GM12878 (cell line): ENCODE measurements around the gene TBXAS1. TPM values are rescaled to one million over a fixed set of nuclear protein-coding genes. Genes with fewer than 3 reads are reported as not detected.

ENCODE experiments used
- ATAC-seq: fragments of 200-7000 bp; cut with Tn5 transposase; 3 replicates; pipeline ENCODE4 v1.9.1; 2020; ENCODE audit warnings: mild to moderate bottlenecking, moderate library complexity
- BruUV-seq: library from RNA; stranded (reverse); fragments of 400-500 nt; replicated peaks from 2 replicates; lab custom pipeline; 2021; lab: Mats Ljungman, UMichigan
- CTCF ChIA-PET: fragments of 300-600 bp; sonication (Branson Sonifier 250); formaldehyde crosslinking; extraction: SDS; loops from one replicate; lab custom pipeline; 2021; ENCODE audit warnings: inconsistent platforms; lab: Yijun Ruan, JAX
- POLR2A ChIA-PET: fragments of 350-600 bp; formaldehyde crosslinking; extraction: SDS; loops from one replicate; lab custom pipeline; 2021; ENCODE audit warnings: inconsistent platforms; lab: Charles Lee
- RAD21 ChIA-PET: fragments of 300-600 bp; sonication (Branson Sonifier 250); formaldehyde crosslinking; loops from one replicate; lab custom pipeline; 2023; ENCODE audit warnings: antibody characterized with exemption; ENCODE audit not compliant: unreplicated experiment; lab: Charles Lee
- SMC1A ChIA-PET: fragments of 300-600 bp; sonication (Branson Sonifier 250); formaldehyde crosslinking; loops from one replicate; lab custom pipeline; 2023; ENCODE audit not compliant: unreplicated experiment, uncharacterized antibody; lab: Charles Lee
- DNase-seq: peaks from one replicate; pipeline ENCODE4 v3.0.0-alpha.2; 2011; ENCODE audit warnings: low read depth, low spot score
- FAIRE-seq: peaks from 3 replicates; lab custom pipeline; 2011; peaks lifted over from hg19 to GRCh38; lab: Jason Lieb, UNC
- H2AFZ ChIP-seq: 2 replicates; pipeline ENCODE4 v1.6.0; 2011; ENCODE audit warnings: low read depth, low read length, control low read depth; ENCODE audit not compliant: control insufficient read depth
- H3K27ac ChIP-seq: 2 replicates; pipeline ENCODE4 v1.5.1; 2011; ENCODE audit warnings: control low read depth; ENCODE audit not compliant: control insufficient read depth, insufficient read depth
- H3K27me3 ChIP-seq, 2 experiments: replicated peaks in 1 of 2; 2 replicates each; pipeline versions ENCODE4 v1.6.0 to v1.6.1; 2011; ENCODE audit warnings: low read length in 1 of 2; ENCODE audit not compliant: control insufficient read depth in 2 of 2, insufficient read depth in 2 of 2
- H3K36me3 ChIP-seq, 2 experiments: 2 replicates each; pipeline ENCODE4 v1.5.1; 2011; ENCODE audit warnings: low read length in 1 of 2; ENCODE audit not compliant: control insufficient read depth in 2 of 2, insufficient read depth in 2 of 2
- H3K4me1 ChIP-seq: 2 replicates; pipeline ENCODE4 v1.6.1; 2011; ENCODE audit warnings: mild to moderate bottlenecking, low read length, moderate library complexity, mixed read lengths; ENCODE audit not compliant: control insufficient read depth, insufficient read depth
- H3K4me2 ChIP-seq: 2 replicates; pipeline ENCODE4 v1.6.0; 2011; ENCODE audit warnings: control low read depth; ENCODE audit not compliant: control insufficient read depth, insufficient read depth
- H3K4me3 ChIP-seq: fragments of 200-600 bp; sonication (generic); 2 replicates; pipeline ENCODE4 v1.5.1; 2016
- H3K79me2 ChIP-seq: 2 replicates; pipeline ENCODE4 v1.6.0; 2011; ENCODE audit warnings: low read length; ENCODE audit not compliant: control insufficient read depth, insufficient read depth
- H3K9ac ChIP-seq: 2 replicates; pipeline ENCODE4 v1.8.0; 2011; ENCODE audit warnings: low read length, control low read depth, mixed read lengths; ENCODE audit not compliant: control insufficient read depth, insufficient read depth
- H3K9me3 ChIP-seq: replicated peaks from 3 replicates; pipeline ENCODE4 v1.5.1; 2011; ENCODE audit warnings: mild to moderate bottlenecking, low read length; ENCODE audit not compliant: control insufficient read depth, insufficient read depth
- H4K20me1 ChIP-seq: 2 replicates; pipeline ENCODE4 v1.6.0; 2011; ENCODE audit not compliant: control insufficient read depth, insufficient read depth
- CREM ChIP-seq: IDR thresholded peaks from 2 replicates; pipeline ENCODE4 v1.6.1; 2014; ENCODE audit warnings: antibody characterized with exemption, low read depth
- DPF2 ChIP-seq: fragments of 450-650 bp; IDR thresholded peaks from 2 replicates; pipeline ENCODE4 v1.6.1; 2017; ENCODE audit warnings: mild to moderate bottlenecking
- FOXK2 ChIP-seq: fragments of 450-650 bp; IDR thresholded peaks from 2 replicates; pipeline ENCODE4 v1.6.1; 2017; ENCODE audit warnings: mild to moderate bottlenecking, moderate library complexity
- KLF5 ChIP-seq: fragments of 450-650 bp; IDR thresholded peaks from 2 replicates; pipeline ENCODE4 v1.6.1; 2014; ENCODE audit warnings: mild to moderate bottlenecking; ENCODE audit not compliant: partially characterized antibody
- MTA2 ChIP-seq: fragments of 450-650 bp; IDR thresholded peaks from 2 replicates; pipeline ENCODE4 v1.6.1; 2016; ENCODE audit warnings: low read depth, mild to moderate bottlenecking, moderate library complexity
- NFXL1 ChIP-seq: fragments of 450-650 bp; IDR thresholded peaks from 2 replicates; pipeline ENCODE4 v1.6.1; 2017; ENCODE audit warnings: antibody characterized with exemption, mild to moderate bottlenecking, borderline replicate concordance
- NKRF ChIP-seq: fragments of 450-650 bp; conservative IDR thresholded peaks from 2 replicates; pipeline ENCODE4 v1.6.1; 2017; ENCODE audit warnings: mild to moderate bottlenecking, moderate library complexity
- POLR2AphosphoS5 ChIP-seq: IDR thresholded peaks from 2 replicates; pipeline ENCODE4 v1.6.1; 2011; ENCODE audit warnings: mild to moderate bottlenecking, low read length, inconsistent platforms
- POU2F2 ChIP-seq: IDR thresholded peaks from 3 replicates; pipeline ENCODE4 v1.6.1; 2011; ENCODE audit warnings: low read depth, mild to moderate bottlenecking, low read length, borderline replicate concordance
- RUNX3 ChIP-seq: IDR thresholded peaks from 2 replicates; pipeline ENCODE4 v1.6.1; 2012; ENCODE audit warnings: low read length, inconsistent platforms
- SIX5 ChIP-seq: IDR thresholded peaks from 2 replicates; pipeline ENCODE4 v1.6.1; 2011; ENCODE audit warnings: mild to moderate bottlenecking, low read depth, low read length, moderate library complexity; ENCODE audit not compliant: severe bottlenecking
- SMAD5 ChIP-seq: IDR thresholded peaks from 2 replicates; pipeline ENCODE4 v1.6.1; 2016; ENCODE audit warnings: antibody characterized with exemption, low read depth
- SREBF1 ChIP-seq: IDR thresholded peaks from 2 replicates; pipeline ENCODE4 v1.6.1; 2012; ENCODE audit warnings: mild to moderate bottlenecking, low read length
- SUPT20H ChIP-seq: IDR thresholded peaks from 2 replicates; pipeline ENCODE4 v1.6.1; 2011; ENCODE audit warnings: low read depth, mild to moderate bottlenecking, low read length, moderate library complexity, borderline replicate concordance; ENCODE audit not compliant: control insufficient read depth
- WRNIP1 ChIP-seq: IDR thresholded peaks from 2 replicates; pipeline ENCODE4 v1.6.1; 2011; ENCODE audit warnings: low read depth, low read length, improper control_type of control experiment, borderline replicate concordance
- ZBED1 ChIP-seq: IDR thresholded peaks from 2 replicates; pipeline ENCODE4 v1.6.1; 2016; ENCODE audit warnings: borderline replicate concordance
- ZBTB4 ChIP-seq: fragments of 450-650 bp; formaldehyde crosslinking; IDR thresholded peaks from 2 replicates; pipeline ENCODE4 v1.4.0; 2022; ENCODE audit warnings: mild to moderate bottlenecking, moderate library complexity
- ZNF217 ChIP-seq: fragments of 450-650 bp; IDR thresholded peaks from 2 replicates; pipeline ENCODE4 v1.6.1; 2017; ENCODE audit warnings: antibody characterized with exemption, mild to moderate bottlenecking
- WGBS: methylation state at CpG from one replicate; pipeline ENCODE4 v1.1.6; 2016; ENCODE audit warnings: low lambda C conversion rate; ENCODE audit not compliant: insufficient replicate concordance, insufficient coverage; ENCODE audit errors: missing lambda C conversion rate; 5-methylcytosine and 5-hydroxymethylcytosine counted together
- in situ Hi-C: fragments of 300-500 bp; cut with MboI; formaldehyde crosslinking; loops from 9 replicates; pipeline ENCODE4 v1.14.3; 2018; ENCODE audit warnings: mixed read lengths
- intact Hi-C: fragments of 100-400 bp; cut with micrococcal nuclease; formaldehyde crosslinking; loops from one replicate; pipeline ENCODE4 v1.14.2; 2022; ENCODE audit not compliant: unreplicated experiment
- polyA plus RNA-seq, 11 experiments: library from polyadenylated mRNA; depleted of rRNA in 4 of 11; unstranded in 6 of 11; stranded (reverse) in 5 of 11; fragments of >200 nt; fragmentation: Nextera tagmentation in 4 of 11; fragmentation: Illumina TruSeq in 1 of 11; extraction: Ambion mirVana in 4 of 11; extraction: Trizol in 1 of 11; gene quantifications; 1 replicate in 1 of 11; 2 replicates in 10 of 11; pipeline versions ENCODE4 v1.2.1 to v1.2.3, GENCODE V29; 2011 to 2016; ENCODE audit warnings: inconsistent platforms in 2 of 11, missing spikeins in 2 of 11, low read depth in 1 of 11
- total RNA-seq, 4 experiments: library from RNA; depleted of rRNA in 3 of 4; stranded (reverse); fragments of >200 nt in 3 of 4; fragmentation: Illumina TruSeq in 1 of 4; extraction: Trizol in 1 of 4; gene quantifications; 2 replicates each; pipeline versions ENCODE4 v1.2.1 to v1.2.3, GENCODE V29; 2013 to 2021

The TBXAS1 gene
- total and polyA plus RNA-seq, 10 of the 15 experiments (the other 5 are each of a cell fraction or from before 2014, with no cell fraction given): 1.5 to 32.7 (median 16.3) TPM

GRCh38 chr7:140034421-140034820 is 205.4 kb downstream of the TBXAS1 start (continued):
- no peak for TF ChIP-seq WRNIP1
- no peak for TF ChIP-seq NKRF
- TF ChIP-seq POLR2AphosphoS5: no peak

GRCh38 chr7:140035400-140036223 is 206.5 kb downstream of the TBXAS1 start:
- CTCF ChIA-PET: interaction anchor here (0.7 to 1.3 kb wide), 2 partner anchors 18 to 389 kb away, joined by 3 to 4 read pairs; no protein-coding TSS in a partner anchor
- RAD21 ChIA-PET: no interaction called here
- Histone ChIP-seq H3K36me3 (peaks cover 3 to 10% of the 10 kb centered on the region in 2 experiments; a peak in 3 of 4 replicates), H3K4me3 (no peak overlapping the region), H4K20me1 (peaks cover 3% of the 10 kb centered on the region; the same call in 1 of the 2 replicates), H2AFZ (no peak overlapping the region), H3K79me2 (no peaks in the 10 kb centered on the region), H3K4me2 (no peak overlapping the region), H3K9me3 (no peaks in the 10 kb centered on the region), H3K4me1 (peaks cover 4% of the 10 kb centered on the region), H3K27ac (no peak overlapping the region), H3K27me3 (no peaks in the 10 kb centered on the region), H3K9ac (no peak overlapping the region)
- no TSS peak for BruUV-seq
- DNase-seq (no peak), ATAC-seq (no peak), FAIRE-seq (no peak)
- intact Hi-C loops: no loop called here
- SMC1A ChIA-PET: interaction anchor here (0.6 kb wide), 1 partner anchor 345 kb away, joined by 3 read pairs; no protein-coding TSS in a partner anchor
- POLR2A ChIA-PET: no interaction called here
- in situ Hi-C loops: no loop called here
- WGBS: 83% methylated on average over 4 of the region's 7 CpGs
- TF ChIP-seq SMAD5 (no peak), NFXL1 (no peak), ZBED1 (no peak), ZNF217 (no peak), SUPT20H (no peak), DPF2 (no peak), KLF5 (no peak), RUNX3 (no peak), POU2F2 (no peak), MTA2 (no peak), FOXK2 (no peak), SIX5 (no peak), ZBTB4 (CRISPR knock-in tag) (no peak), CREM (no peak), SREBF1 (no peak)
